Activated CD8-positive, alpha-beta memory T cell treated with anti-CD3 and anti-CD28 coated beads, Interleukin-2, amount 50 U/mL, for 24 hours (primary cell): ENCODE results near the gene TIMM23.
"Not testable (repeated sequence)": the region's sequence is repeated elsewhere in the genome, so short reads cannot be mapped to it uniquely, and the experiment has no call there.

Experiments used
- DNase-seq: peaks from one replicate; pipeline ENCODE4 v3.0.0-alpha.2; 2020; ENCODE audit errors: extremely low read depth

Gene TIMM23

GRCh38 chr10:46022978-46023702, 50.9 kb downstream of the TIMM23 start:
- peak; percentile 54 for DNase-seq

GRCh38 chr10:46024948-46025347, 52.7 kb downstream of the TIMM23 start:
- no peak for DNase-seq

DNA sequence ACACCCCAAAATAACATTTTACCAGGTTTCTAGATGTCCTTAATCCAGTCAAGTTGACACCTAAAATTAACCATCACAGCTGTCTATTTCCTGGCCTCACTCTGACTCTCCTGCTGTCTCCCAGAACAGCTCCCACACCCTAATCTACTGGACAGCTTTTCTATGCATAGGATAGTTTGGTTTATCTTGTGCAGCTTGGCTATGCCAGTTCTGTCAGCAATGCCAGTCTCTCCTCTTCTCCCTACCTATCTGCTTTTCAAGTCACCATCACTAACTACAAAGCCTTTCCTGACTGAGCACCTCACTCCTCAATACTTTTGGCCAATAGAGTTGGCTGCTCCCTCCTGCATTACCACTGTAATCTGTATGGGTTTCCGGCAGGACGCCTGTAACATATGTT, 53.1 kb downstream of the TIMM23 start:
- DNase-seq: no peak

DNA sequence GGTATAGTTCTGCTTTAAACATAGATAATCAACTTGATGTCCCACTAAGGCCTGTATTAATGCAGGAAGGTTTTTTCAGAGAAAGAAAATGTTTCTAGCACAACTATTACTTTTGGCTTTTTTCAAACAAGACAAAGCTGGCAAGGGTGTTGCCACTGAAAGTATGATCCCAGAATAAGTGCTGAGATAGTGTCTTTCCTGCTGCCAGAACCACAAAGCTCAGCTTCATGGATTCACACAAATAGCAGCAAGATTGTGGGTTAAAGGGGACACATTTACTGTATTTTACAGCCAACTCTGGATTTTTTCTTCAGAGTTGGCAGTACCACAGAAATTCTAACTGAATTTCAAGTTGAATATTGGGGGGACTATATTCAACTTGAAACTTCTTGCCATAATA, 53.8 kb downstream of the TIMM23 start:
- DNase-seq: no peak

GRCh38 chr10:46028584-46029460, 56.5 kb downstream of the TIMM23 start:
- no peak for DNase-seq

DNA sequence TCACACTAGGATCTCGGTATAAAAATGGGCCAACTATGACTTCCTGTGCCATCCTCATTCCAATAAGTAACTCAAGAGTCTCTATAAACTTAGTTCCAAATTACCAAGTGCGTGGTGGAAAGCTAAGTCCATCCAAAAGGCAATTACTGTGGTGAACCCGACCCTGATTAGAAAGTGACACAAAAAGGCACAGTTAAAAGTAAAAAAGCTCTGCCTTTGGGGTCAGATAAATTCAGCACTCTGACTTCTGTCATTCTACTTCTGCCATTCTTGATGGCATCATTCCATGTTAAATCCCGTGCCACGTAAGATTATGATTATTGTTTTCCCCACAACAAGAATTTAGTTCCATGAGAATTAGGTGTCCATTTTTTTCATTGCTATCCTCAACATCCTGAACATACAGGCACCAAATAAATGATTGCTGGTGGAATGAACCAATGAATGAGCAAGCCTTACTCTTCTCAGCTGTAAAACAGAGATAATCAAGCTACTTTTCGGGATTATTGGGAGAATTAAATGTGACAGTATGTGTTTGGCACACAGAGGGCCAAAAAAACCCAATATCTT, 57.3 kb downstream of the TIMM23 start:
- DNase-seq: no peak

DNA sequence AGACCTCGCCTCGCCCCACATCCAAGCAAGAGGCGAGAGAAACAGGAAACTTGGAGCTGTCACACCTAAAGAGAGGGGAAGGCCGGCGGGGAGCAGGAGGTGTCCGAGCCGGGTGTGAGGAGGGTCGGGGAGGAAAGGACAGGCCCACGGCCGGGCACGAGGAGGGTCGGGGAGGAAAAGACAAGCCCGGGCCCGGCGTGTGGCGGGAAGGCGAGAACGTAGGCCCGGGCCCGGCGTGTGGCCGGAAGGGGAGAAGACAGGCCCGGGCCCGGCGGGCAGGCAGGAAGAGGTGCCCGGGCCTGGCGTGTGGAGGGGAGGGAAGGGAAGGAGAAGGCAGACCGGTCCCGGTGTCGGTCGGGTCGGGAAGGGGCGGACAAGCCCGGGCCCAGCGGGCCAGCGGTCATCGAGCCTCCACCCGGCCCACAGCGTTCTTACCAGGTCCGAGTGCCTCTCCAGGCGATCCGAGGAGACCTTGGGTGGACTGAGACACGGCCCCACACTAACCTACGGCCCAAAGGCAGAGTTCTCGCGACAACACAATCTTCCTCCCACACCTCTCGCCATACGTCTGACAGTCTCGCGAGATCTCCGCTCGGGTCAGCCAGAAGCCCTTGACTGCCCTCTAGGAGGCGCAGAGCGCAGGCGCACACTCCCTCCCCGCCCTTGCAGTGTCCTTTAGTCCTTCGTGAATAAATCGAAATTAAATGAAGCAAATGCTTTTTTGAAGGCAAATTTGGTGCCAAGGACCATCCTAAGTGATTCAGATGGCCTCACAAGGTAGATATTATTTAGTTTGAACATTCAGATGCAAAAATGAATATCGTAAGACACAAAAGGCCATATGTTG, 58.0 kb downstream of the TIMM23 start, which contains the start of gene NCOA4:
Gene NCOA4 (minus strand): TSS at position 533 of the 847 bp plus-strand sequence. CDS start 13,943 bp downstream, outside the sequence.
- DNase-seq: peak; percentile 95

- no peak for DNase-seq
These were observed 59.6 kb downstream of the TIMM23 start for GRCh38 chr10:46031648-46032532.

- no peak for DNase-seq
These were observed 61.3 kb downstream of the TIMM23 start for GRCh38 chr10:46033602-46034011.

DNA sequence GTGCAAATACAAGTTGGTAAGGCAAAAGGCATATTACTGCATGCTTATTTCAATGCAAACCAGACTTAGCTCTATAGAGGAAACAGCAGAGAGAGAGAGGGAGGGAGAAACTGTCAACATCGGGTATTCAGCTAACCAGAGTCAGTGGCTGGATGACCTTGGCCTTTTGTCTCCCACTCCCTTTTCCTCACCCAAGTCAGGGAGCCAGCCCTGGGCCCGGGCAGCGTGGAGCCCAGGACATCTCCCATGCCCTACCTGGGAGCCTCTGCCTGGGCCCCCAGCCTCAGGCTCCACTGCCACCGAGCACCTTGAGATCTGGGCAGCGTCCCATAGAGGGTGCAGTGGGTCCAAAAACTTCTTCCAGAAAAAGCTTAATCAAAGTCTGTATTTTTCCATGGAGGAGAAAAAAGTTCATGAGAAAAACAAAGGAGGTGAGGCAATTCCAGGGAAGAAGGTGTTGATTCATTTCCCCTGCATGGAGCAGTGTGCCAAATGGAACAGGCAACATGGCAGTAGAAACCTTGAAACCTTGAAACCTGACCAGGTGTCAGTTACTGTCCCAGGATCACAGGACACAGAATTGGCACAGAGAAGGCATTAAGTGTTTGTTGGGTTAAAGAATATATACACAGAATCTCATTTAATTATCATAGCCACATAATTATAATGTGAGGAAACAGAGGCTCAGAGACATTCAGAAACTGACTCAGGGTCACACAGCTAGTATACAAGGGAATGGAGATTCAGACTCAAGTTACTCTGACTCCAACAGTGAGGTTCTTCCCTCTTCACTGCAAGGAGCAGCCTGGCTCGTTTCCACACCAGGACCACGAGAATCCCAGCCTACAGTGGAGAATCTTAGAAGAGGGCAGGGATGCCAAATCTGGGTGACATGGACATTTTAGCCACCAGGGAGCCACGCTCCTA, 63.9 kb downstream of the TIMM23 start:
- no peak for DNase-seq

DNA sequence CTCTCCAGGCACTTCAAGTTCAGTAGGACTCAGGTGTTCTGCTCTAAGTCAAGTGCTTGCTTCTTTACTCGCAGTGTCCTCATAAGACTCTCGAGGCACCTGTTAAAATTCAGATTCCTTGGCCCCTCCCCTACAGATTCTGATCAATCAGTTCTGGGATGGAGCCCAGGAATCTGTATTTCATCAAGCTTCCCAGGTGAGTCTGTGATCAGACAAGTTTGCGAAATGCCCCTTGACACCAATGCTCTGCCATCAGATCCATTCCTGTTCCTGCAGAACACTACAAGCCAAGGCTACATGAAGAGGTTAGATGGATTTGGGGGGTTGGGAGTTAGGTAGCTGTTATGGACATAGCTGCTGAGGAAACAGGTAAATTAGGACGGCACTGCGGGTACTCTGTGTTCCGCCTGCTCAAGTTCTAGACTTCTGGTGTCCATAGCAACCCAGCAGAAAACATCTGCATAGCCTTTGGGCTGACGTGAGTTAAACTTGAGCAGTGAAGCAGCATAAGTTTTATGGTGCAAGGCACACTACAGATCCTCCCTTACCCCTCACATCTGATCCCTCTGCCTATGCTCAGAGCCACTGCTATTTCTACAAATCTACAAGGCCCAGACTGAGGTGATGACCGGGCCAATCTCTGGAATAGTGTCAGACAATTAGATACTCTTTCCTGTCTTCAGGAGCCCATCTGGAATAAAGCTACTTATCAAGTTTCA, 65.0 kb downstream of the TIMM23 start:
- no peak for DNase-seq

- no peak for DNase-seq
These were observed 67.7 kb downstream of the TIMM23 start for GRCh38 chr10:46040004-46040403.

GRCh38 chr10:46042527-46042926, 70.2 kb downstream of the TIMM23 start:
- DNase-seq: no peak

DNA sequence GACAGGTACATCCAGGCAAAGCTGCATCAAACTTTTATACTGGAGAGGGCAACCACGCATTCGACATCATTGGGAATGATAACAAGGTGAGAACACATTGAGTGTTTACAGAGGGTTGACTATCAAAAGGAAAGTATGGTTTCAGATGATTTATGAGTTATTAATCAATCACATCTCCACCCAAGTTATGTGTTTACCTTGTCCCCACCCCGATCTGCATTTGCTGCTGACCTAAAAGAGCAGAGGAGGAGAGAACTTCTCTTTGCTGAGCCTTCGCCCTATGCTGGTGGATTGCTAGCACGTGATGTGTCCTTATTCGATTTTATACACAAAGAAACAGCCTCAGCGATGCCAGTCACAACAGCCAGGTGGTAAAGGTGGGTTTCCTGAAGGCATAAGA, 74.0 kb downstream of the TIMM23 start, which contains the start of gene MSMB:
Gene MSMB (minus strand): TSS at position 9 of the 400 bp plus-strand sequence. CDS start 32 bp downstream, outside the sequence.
- DNase-seq: no peak

- no peak for DNase-seq
These were observed 75.9 kb downstream of the TIMM23 start for GRCh38 chr10:46048152-46048551.

GRCh38 chr10:46049497-46049831, 77.2 kb downstream of the TIMM23 start:
- not testable (repeated sequence) for DNase-seq

DNA sequence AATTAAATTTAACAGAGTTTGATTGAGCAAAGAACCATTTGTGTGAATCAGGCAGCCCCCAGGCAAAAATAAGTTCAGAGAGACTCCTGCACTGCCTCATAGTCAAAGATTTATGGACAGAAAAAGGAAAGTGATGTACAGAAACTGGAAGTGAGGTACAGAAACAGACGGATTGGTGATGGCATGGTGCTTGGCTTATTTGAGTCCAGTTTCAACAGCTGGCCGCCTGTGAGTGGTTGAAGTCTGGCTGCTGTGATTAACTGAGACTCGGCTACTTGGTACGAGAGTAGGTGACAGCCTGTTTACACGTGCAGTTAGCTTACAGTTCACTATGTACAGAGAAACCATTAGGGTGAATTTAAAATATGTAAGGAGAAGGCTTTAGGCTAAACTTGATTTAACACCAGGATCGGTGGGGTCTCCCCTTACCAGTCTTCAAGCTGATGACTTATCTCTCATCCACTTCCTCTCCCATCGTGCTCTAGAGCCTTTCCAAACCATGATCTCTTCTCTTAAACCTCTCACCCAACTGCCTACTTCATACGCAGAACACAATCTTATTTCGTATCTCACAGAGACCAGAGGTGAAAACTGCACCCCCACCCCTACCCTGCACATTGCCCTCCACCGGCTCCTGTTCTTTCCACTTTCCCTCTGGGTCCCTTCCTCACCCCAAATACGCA, 78.8 kb downstream of the TIMM23 start:
- DNase-seq: no peak
